HG03354 (cell line): ENCODE measurements around the gene NT5DC4.
A peak's percentile ranks its signal among the peaks of the same experiment; 100 is the strongest.

ENCODE experiments used
- ATAC-seq: cut with Tn5 transposase; IDR thresholded peaks from one replicate; pipeline ENCODE4 v1.9.1; 2021; ENCODE audit warnings: mild to moderate bottlenecking; ENCODE audit not compliant: unreplicated experiment, poor library complexity, severe bottlenecking

Gene NT5DC4

DNA sequence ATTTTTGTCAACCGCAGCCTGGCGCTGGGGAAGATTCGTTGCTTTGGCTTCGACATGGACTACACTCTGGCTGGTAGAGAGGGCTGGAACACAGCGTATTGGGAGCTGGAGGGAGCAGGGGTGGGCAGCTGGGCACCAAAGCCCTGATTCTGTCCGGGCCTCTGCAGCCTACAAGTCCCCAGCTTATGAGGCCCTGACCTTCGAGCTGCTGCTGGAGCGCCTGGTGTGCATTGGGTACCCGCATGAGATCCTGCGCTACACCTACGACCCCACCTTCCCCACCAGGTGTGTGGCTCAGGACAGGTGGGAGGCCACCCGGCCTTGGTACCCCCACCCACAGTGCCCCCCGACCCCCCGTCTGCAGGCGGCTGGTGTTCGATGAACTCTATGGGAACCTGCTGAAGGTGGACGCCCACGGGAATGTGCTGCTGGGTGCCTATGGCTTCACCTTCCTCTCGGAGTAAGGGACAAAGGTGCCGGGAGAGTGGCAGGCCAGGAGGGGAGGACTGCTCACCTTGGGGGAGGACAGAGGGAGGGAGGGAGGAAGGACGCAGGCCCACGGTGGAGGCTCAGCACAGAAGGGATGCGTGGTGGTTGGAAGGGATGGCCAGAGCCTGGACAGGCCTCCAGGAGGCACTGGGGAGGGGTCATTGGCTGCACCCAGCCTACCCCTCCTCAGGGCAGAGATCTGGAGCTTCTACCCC lies 1.2 kb downstream of the NT5DC4 start:
- no peak for ATAC-seq

- no peak for ATAC-seq
Observed at GRCh38 chr2:112722816-112723546, 2.2 kb downstream of the NT5DC4 start.

GRCh38 chr2:112723547-112723940 lies 2.7 kb downstream of the NT5DC4 start:
- ATAC-seq, result no peak

DNA sequence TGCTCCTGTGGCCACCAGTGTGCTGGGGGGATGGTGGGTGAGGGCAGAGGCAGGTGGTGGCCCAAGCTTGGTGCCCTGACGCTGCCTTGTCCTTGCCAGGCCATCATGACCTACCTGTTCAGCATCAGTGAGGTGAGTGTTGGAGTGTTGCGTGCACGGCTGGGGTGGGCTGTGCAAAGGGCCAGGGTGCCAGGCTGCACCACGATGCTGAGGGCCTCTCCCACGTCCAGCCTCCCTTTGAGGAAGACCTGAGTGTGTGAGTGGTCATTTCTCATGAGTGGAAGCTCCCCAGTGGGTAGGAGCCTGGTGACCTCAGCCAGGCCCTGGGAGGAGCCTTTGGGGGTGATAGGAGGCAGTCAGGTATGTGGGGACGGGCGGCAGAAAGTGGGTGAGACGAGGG lies 3.2 kb downstream of the NT5DC4 start:
- ATAC-seq, result no peak

DNA sequence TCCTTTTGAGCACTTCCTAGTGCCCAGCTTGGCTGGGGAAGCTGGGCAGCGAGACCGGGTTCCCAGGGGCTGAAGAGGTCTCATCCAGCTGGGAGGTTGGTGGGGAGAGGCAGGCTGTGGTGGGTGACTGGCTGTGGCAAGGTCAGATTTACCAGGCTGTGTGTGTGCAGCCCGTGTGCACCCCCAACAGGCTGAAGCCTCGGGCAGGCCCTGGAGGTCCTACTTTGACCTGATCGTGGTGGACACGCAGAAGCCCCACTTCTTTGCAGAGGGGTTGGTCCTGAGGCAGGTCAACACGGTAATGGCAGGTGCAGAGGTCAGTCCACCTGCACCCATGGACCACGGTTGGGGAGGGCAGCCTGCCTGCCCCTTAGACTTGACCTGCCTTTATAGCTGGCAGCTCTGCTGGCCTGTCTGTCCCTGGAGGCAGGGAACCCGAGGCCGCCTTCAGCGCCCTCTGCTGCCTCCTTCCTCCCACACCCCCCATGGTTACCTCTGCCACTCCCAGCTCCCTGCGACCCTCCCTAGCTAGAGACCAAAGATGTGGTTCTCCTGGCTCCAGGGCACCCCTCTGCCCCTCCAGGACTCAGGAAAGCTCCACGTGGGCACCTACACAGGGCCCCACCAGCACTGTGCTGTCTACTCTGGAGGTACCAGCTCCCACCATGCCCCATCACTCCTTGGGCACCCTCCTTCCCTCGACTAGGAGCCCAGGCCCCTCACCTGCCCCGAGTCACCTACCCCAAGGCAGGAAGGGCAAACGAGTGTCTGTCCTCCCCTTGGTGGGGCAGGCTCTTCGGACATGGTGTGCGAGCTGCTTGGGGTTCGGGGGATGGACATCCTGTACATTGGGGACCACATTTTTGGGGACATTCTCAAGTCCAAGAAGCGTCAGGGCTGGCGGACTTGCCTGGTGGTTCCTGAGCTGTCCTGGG lies 4.0 kb downstream of the NT5DC4 start:
- ATAC-seq, result no peak

DNA sequence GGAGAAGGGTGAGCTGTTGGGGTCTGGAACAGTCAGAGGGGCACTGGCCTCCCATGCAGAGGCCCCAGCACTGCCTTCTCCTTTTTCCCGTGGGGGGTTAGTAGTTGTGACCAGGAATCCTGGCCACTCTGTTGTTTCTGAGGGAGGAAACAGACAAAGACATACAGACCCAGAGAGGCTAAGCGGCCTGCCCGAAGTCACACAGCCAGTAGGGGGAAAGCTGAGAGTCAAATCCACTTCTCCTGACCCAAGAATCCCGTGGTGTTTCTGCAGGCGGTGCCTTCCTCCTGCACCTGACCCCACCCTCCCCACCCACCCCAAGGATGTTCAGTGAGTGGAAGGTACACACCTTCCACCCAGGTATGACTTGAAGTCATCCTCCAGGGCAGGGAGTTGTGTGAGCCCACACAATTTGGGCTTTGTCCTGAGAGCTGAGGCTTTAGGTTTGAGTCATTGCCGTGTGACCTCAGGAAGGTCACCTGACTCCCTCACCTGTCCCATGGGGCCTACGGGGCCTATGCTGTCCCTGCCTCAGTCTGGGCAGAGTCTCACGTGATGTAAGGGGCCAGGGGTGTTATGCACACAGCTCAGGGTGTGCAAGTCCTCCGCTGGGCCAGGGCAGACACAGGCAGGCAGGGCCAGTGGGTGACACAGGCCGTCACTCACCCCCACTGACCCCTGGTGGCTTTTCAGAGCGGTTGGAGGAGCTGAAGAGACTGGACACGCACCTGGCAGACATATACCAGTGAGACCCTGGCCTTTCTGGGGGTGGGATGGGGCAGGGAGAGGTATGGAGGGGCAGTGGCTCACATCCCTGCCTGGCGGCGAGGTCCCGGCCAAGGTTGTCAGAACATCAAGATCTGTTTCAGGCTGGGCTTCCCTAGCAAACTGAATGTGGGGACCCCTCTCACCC lies 5.0 kb downstream of the NT5DC4 start:
- no peak for ATAC-seq

- peak; percentile 85 for ATAC-seq
Observed at GRCh38 chr2:112726487-112727190, 5.8 kb downstream of the NT5DC4 start.

DNA sequence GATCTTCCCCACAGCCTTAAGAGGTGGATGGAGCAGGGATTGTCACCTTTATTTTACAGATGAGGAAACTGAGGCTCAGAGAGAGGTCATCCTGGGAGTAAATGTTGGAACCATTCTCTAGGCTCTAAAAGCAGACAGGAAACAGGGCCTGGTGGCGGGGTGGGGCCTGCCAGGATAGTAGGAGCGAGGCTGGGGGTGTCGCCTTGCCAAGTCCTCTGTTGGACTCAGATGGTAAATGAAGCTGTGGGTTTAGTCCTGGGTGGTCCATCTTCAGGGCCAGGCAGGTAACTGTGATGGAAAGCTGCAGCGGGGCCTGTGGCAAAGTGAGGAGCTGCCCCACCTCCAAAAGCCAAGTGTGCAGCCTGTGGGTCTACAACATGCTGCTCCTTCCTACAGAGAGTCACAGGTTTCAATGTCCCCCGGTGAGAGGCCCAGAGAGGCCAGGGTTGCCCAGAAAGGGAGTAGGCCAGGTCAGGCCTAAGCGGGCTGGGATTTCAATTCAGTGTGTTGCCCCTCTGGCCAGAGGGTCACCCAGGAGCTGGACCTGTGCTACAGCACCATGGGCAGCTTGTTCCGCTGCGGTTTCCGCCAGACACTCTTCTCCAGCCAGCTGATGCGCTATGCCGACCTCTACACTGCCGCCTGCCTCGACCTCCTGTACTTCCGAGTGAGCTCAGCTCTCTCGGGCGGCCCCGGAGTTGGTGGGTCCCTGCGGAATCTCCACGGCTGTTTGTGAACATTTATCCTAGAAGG lies 6.6 kb downstream of the NT5DC4 start:
- no peak for ATAC-seq

DNA sequence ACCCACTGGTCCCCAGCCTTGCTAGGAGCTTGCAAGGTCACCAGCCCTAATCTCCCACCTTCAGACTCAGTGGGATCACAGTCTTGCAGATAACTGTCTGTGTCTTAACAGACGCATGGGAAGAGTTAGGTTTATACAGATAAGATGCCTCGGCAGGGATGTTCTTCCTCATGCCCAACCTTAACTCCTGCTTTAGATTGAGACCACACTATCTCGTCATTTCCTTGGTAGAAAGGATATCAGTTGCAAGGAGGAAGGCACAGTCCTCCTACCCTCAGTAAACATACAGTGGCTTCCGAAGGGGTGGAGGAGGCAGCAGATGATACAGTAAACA lies 7.2 kb downstream of the NT5DC4 start:
- ATAC-seq, result no peak

GRCh38 chr2:112728378-112729175 lies 7.8 kb downstream of the NT5DC4 start:
- ATAC-seq, result no peak

DNA sequence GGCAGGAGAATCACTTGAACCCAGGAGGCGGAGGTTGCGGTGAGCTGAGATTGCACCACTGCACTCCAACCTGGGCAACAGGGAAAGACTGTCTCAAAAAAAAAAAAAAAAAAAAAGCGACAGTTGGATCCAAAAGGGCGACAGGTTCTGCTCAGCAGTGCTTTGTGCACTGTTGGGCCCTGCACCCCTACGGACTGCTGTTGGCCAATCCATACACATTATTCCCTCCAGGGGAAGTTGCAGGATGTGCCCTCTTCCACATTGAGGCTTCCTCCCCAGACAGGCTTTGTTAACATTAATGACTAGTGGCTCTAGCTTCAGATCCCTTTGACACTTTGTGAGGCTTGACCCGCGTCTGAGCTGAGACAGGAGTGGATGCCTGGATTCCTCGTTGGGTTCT lies 9.4 kb downstream of the NT5DC4 start:
- no peak for ATAC-seq

GRCh38 chr2:112730791-112731190 lies 10.0 kb downstream of the NT5DC4 start:
- no peak for ATAC-seq

GRCh38 chr2:112731479-112731878 lies 10.7 kb downstream of the NT5DC4 start:
- ATAC-seq, result no peak

GRCh38 chr2:112733456-112733855 lies 12.6 kb downstream of the NT5DC4 start:
- no peak for ATAC-seq

DNA sequence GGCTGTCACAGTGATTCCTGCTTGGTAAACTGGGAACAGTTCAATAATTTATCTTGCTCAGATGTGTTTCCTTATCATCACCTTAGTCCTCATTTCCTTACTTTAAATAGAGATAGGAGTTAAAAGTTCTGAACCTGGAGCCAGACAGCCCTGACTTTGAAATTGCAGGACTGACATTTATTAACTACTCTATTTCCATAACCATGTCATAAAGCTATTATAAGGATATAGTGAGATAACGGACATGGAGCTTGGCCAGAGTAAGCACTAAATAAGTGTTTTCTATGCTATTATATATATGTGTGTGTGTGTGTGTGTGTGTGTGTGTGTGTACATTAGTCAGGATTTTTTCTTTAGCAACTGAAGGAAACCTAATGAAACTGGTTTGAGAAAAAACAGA lies 13.1 kb downstream of the NT5DC4 start:
- ATAC-seq, result no peak

GRCh38 chr2:112737542-112738232 lies 16.9 kb downstream of the NT5DC4 start:
- ATAC-seq, result no peak

- ATAC-seq, result no peak
Observed at GRCh38 chr2:112740527-112740926, 19.7 kb downstream of the NT5DC4 start.
